K562 (cell line): ENCODE results near the gene ELF2. TPM values are rescaled to one million over a fixed set of nuclear protein-coding genes. Genes with fewer than 3 reads are reported as not detected.

Source experiments
- ATAC-seq: fragments of 200-7000 bp; cut with Tn5 transposase; 3 replicates; pipeline ENCODE4 v1.9.1; 2020; ENCODE audit warnings: moderate library complexity
- BruUV-seq: library from RNA; stranded (reverse); fragments of 400-500 nt; replicated peaks from 2 replicates; lab custom pipeline; 2021; lab: Mats Ljungman, UMichigan
- CTCF ChIA-PET: fragments of 300-600 bp; formaldehyde crosslinking; extraction: SDS; loops from one replicate; lab custom pipeline; 2021; ENCODE audit warnings: low intra/inter-chr PET ratio; lab: Yijun Ruan, JAX
- POLR2A ChIA-PET: fragments of 300-600, 350-650 bp; sonication (Branson Sonifier 250); formaldehyde crosslinking; extraction: SDS; loops from one replicate; lab custom pipeline; 2021; ENCODE audit warnings: antibody characterized with exemption, inconsistent platforms; lab: Yijun Ruan, JAX
- DNase-seq, 4 experiments: peaks; one replicate each; pipeline versions ENCODE4 v3.0.0 to v3.0.0-alpha.2; 2011 to 2018; ENCODE audit warnings: low spot score in 3 of 4, mixed read lengths in 3 of 4; ENCODE audit errors: extremely low read depth in 1 of 4
- FAIRE-seq: peaks from 2 replicates; lab custom pipeline; 2011; peaks lifted over from hg19 to GRCh38; lab: Jason Lieb, UNC
- H2AFZ ChIP-seq: 2 replicates; pipeline ENCODE4 v1.6.0; 2011; ENCODE audit warnings: low read depth, low read length, control low read depth, inconsistent platforms
- H3K27ac ChIP-seq: fragments of 200-600 bp; 3 replicates; pipeline ENCODE4 v1.8.0; 2011; ENCODE audit warnings: low read depth, mild to moderate bottlenecking, control low read depth, inconsistent platforms, low read length, moderate library complexity, mixed read lengths; ENCODE audit errors: extremely low read depth
- H3K27me3 ChIP-seq, 2 experiments: fragments of 300-600 bp in 1 of 2; 2 replicates in 1 of 2; 3 replicates in 1 of 2; pipeline versions ENCODE4 v1.6.0 to v1.8.0; 2011; ENCODE audit warnings: inconsistent platforms in 2 of 2, low read length in 2 of 2, mild to moderate bottlenecking in 1 of 2, mixed read lengths in 1 of 2, moderate library complexity in 1 of 2; ENCODE audit not compliant: control insufficient read depth in 2 of 2, insufficient read depth in 2 of 2
- H3K36me3 ChIP-seq: fragments of 300-600 bp; 3 replicates; pipeline ENCODE4 v1.8.0; 2011; ENCODE audit warnings: mild to moderate bottlenecking, low read length, inconsistent platforms; ENCODE audit not compliant: control insufficient read depth, insufficient read depth
- H3K4me1 ChIP-seq, 2 experiments: fragments of 200-600 bp in 1 of 2; replicated peaks in 1 of 2; 2 replicates in 1 of 2; 3 replicates in 1 of 2; pipeline versions ENCODE4 v1.5.1 to v1.8.0; 2011; ENCODE audit warnings: inconsistent platforms in 2 of 2, low read length in 2 of 2, mild to moderate bottlenecking in 1 of 2, mixed read lengths in 1 of 2, moderate library complexity in 1 of 2; ENCODE audit not compliant: control insufficient read depth in 2 of 2, insufficient read depth in 2 of 2
- H3K4me2 ChIP-seq: 2 replicates; pipeline ENCODE4 v1.6.1; 2011; ENCODE audit warnings: low read length, control low read depth, inconsistent platforms, mixed read lengths; ENCODE audit not compliant: insufficient read depth
- H3K4me3 ChIP-seq: fragments of 200-600 bp; sonication (generic), shearing (Covaris generic); 2 replicates; pipeline ENCODE4 v1.5.1; 2016; ENCODE audit warnings: control low read depth, inconsistent platforms
- H3K79me2 ChIP-seq: fragments of 200-600 bp; 3 replicates; pipeline ENCODE4 v1.8.0; 2011; ENCODE audit warnings: low read length, inconsistent platforms; ENCODE audit not compliant: control insufficient read depth, insufficient read depth
- H3K9ac ChIP-seq, 2 experiments: 2 replicates each; pipeline versions ENCODE4 v1.6.0 to v1.6.1; 2011; ENCODE audit warnings: low read depth in 2 of 2, low read length in 2 of 2, control low read depth in 1 of 2, inconsistent platforms in 1 of 2, mild to moderate bottlenecking in 1 of 2, mixed read lengths in 1 of 2; ENCODE audit not compliant: insufficient read depth in 1 of 2
- H3K9me1 ChIP-seq: one replicate; pipeline ENCODE4 v1.6.0; 2011; ENCODE audit warnings: inconsistent platforms, mild to moderate bottlenecking, low read length, moderate library complexity; ENCODE audit not compliant: control insufficient read depth, insufficient read depth
- H3K9me3 ChIP-seq: replicated peaks from 2 replicates; pipeline ENCODE4 v1.5.1; 2011; ENCODE audit warnings: low read depth, low read length, inconsistent platforms; ENCODE audit not compliant: control insufficient read depth, insufficient read depth
- H4K20me1 ChIP-seq: replicated peaks from 2 replicates; pipeline ENCODE4 v1.6.1; 2011; ENCODE audit warnings: low read length, inconsistent platforms, mixed read lengths; ENCODE audit not compliant: control insufficient read depth, insufficient read depth
- ARID4B ChIP-seq: sonication (generic); formaldehyde crosslinking; IDR thresholded peaks from 2 replicates; pipeline ENCODE4 v1.8.0; 2022; ENCODE audit warnings: mild to moderate bottlenecking, missing genetic modification reagents
- ATF2 ChIP-seq: sonication (generic); formaldehyde crosslinking; IDR thresholded peaks from 2 replicates; pipeline ENCODE4 v1.8.1; 2022; ENCODE audit warnings: missing genetic modification reagents
- HDAC1 ChIP-seq, 2 experiments: fragments of 450-650 bp; IDR thresholded peaks; 2 replicates each; pipeline ENCODE4 v1.6.1; 2016 to 2017; ENCODE audit warnings: inconsistent platforms in 1 of 2, mild to moderate bottlenecking in 1 of 2, moderate library complexity in 1 of 2
- HOMEZ ChIP-seq: fragments of 250-450 bp; sonication (Bioruptor Pico); IDR thresholded peaks from 2 replicates; pipeline ENCODE4 v1.4.0; 2020; ENCODE audit warnings: mild to moderate bottlenecking, moderate library complexity
- OTX1 ChIP-seq: fragments of 450-650 bp; formaldehyde crosslinking; IDR thresholded peaks from 2 replicates; pipeline ENCODE4 v1.4.0; 2022; ENCODE audit warnings: mild to moderate bottlenecking
- RBBP5 ChIP-seq: fragments of 200-600 bp; sonication (generic); IDR thresholded peaks from 2 replicates; pipeline ENCODE4 v1.6.1; 2012; ENCODE audit warnings: borderline replicate concordance, mild to moderate bottlenecking, low read length, control low read depth, inconsistent platforms; ENCODE audit not compliant: insufficient read depth, poor library complexity, severe bottlenecking
- TCF7 ChIP-seq: sonication (generic); IDR thresholded peaks from 2 replicates; pipeline ENCODE4 v1.6.1; 2016; ENCODE audit warnings: antibody characterized with exemption, borderline replicate concordance
- ZBTB43 ChIP-seq: sonication (generic); formaldehyde crosslinking; IDR thresholded peaks from 2 replicates; pipeline ENCODE4 v1.8.0; 2023; ENCODE audit warnings: mild to moderate bottlenecking, missing genetic modification reagents
- ZNF184 ChIP-seq: sonication (generic); formaldehyde crosslinking; IDR thresholded peaks from 2 replicates; pipeline ENCODE4 v1.5.0; 2020; ENCODE audit warnings: missing genetic modification reagents
- ZNF316 ChIP-seq: fragments of 450-650 bp; IDR thresholded peaks from 2 replicates; pipeline ENCODE4 v1.6.1; 2016
- ZNF583 ChIP-seq: fragments of 250-450 bp; sonication (Bioruptor Pico); IDR thresholded peaks from 2 replicates; pipeline ENCODE4 v1.4.0; 2020
- ZNF696 ChIP-seq: fragments of 250-450 bp; sonication (Bioruptor Pico); conservative IDR thresholded peaks from 2 replicates; pipeline ENCODE4 v1.4.0; 2020; ENCODE audit warnings: mild to moderate bottlenecking, moderate library complexity
- WGBS: fragments of 100-300 bp; shearing (Covaris generic); methylation state at CpG from one replicate; pipeline ENCODE4 v1.1.6; 2016; ENCODE audit warnings: low coverage, mixed read lengths; ENCODE audit not compliant: insufficient coverage; ENCODE audit errors: missing lambda C conversion rate; 5-methylcytosine and 5-hydroxymethylcytosine counted together
- in situ Hi-C: fragments of 300-500 bp; cut with MboI; formaldehyde crosslinking; loops from 4 replicates; pipeline ENCODE4 v1.15.0; 2018; ENCODE audit warnings: inconsistent platforms, mixed read lengths
- intact Hi-C: fragments of 100-400 bp; cut with micrococcal nuclease; formaldehyde crosslinking; loops from 2 replicates; pipeline ENCODE4 v1.14.2; 2022
- polyA plus RNA-seq, 8 experiments: library from polyadenylated mRNA; depleted of rRNA in 4 of 8; stranded (reverse) in 5 of 8; unstranded in 3 of 8; fragments of >200 nt; fragmentation: Nextera tagmentation in 2 of 8; fragmentation: Illumina TruSeq in 1 of 8; extraction: Ambion mirVana in 2 of 8; extraction: Trizol in 1 of 8; gene quantifications; 2 replicates each; pipeline versions ENCODE4 v1.2.1 to v1.2.3, GENCODE V29; 2011 to 2014; ENCODE audit warnings: inconsistent platforms in 1 of 8, missing spikeins in 1 of 8
- total RNA-seq, 7 experiments: library from RNA; depleted of rRNA in 6 of 7; stranded (reverse); fragments of >200 nt in 6 of 7; fragmentation: Illumina TruSeq in 2 of 7; extraction: Trizol in 2 of 7; gene quantifications; 2 replicates each; pipeline versions ENCODE4 v1.2.1 to v1.2.3, GENCODE V29; 2011 to 2021; ENCODE audit warnings: low replicate concordance in 1 of 7

ELF2 gene
- total and polyA plus RNA-seq, 9 of the 15 experiments (the other 6 are each of a cell fraction or from before 2014, with no cell fraction given), result 9.4 to 58.7 (median 41.6) TPM

GRCh38 chr4:139053909-139054308 is 123.1 kb downstream of the ELF2 start:
- intact Hi-C loops, result no loop called here
- ATAC-seq (no peak), FAIRE-seq (no peak), DNase-seq (no peak)
- ChIA-PET POLR2A (interaction anchor here (0.7 to 1.2 kb wide), 2 partner anchors 9 to 13 kb away, joined by 3 to 4 read pairs; no protein-coding TSS in a partner anchor), CTCF (no interaction called here)
- Histone ChIP-seq H3K9me3 (no peaks in the 10 kb centered on the region), H2AFZ (no peak overlapping the region), H3K27me3 (no peaks in the 10 kb centered on the region), H3K9me1 (no peaks in the 10 kb centered on the region), H3K4me2 (no peak overlapping the region), H3K4me3 (no peak overlapping the region), H4K20me1 (0 out of 2 replicates have a peak, but pooled peaks cover 3% of the 10 kb centered on the region), H3K27ac (no peak overlapping the region), H3K36me3 (peaks cover 80% of the 10 kb centered on the region), H3K79me2 (peaks cover 23% of the 10 kb centered on the region; the same call in 2 of the 3 replicates), H3K9ac (no peak overlapping the region), H3K4me1 (no peaks in the 10 kb centered on the region)
- in situ Hi-C loops, result no loop called here
- TF ChIP-seq TCF7, result no peak
- no peak for TF ChIP-seq ZNF316
- TF ChIP-seq RBBP5, result no peak
- TF ChIP-seq OTX1 (CRISPR knock-in tag), result no peak
- TF ChIP-seq ARID4B (CRISPR knock-in tag), result no peak
- no peak for TF ChIP-seq ATF2 (CRISPR knock-in tag)
- no peak for TF ChIP-seq ZNF696 (CRISPR knock-in tag)
- TF ChIP-seq HOMEZ (CRISPR knock-in tag), result no peak
- TF ChIP-seq HDAC1 (IDR thresholded peaks at IDR 0.05), result no peak
- TF ChIP-seq ZBTB43 (CRISPR knock-in tag), result no peak
- TF ChIP-seq ZNF184, result no peak
- TF ChIP-seq ZNF583, result no peak
- no TSS peak for BruUV-seq
- WGBS, result 67% methylated on average over 1 of the region's 1 CpG
